Measurements from ENCODE around the gene PTPRG.

DNA sequence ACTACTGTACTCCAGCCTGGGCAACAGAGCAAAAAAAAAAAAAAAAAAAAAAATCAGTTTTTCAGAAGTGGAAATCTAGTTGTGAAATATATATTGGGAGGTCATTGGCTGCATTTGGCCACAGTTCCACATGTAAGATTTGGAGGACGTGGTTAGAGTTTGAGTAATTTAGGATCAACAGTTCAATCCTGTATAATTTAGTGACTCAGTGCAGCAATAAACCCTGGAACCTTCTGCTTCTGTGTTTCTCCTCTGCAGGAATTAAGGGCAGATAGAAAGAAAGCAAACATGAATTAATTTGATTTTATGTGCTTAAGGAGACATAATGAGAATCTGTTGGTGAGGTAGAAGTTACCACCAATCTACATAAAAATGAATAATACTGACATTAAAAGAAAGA lies 347.0 kb downstream of the PTPRG start:
- TF ChIP-seq CTCF (IDR thresholded peaks at IDR 0.05 in 4 of 5, conservative IDR thresholded peaks at IDR 0.05 in 1 of 5) = no peak
- TF ChIP-seq POLR2A (IDR thresholded peaks at IDR 0.05) = no peak
